Hepatocyte (in vitro differentiated cells): ENCODE data around the gene CASP12. TPM values are rescaled to one million over a fixed set of nuclear protein-coding genes. Genes with fewer than 3 reads are reported as not detected.

ENCODE experiments used
- DNase-seq: peaks from one replicate; pipeline ENCODE4 v3.0.0-alpha.2; 2016; ENCODE audit warnings: low spot score
- H2AFZ ChIP-seq: fragments of 200-600 bp; sonication (generic); 2 replicates; pipeline ENCODE4 v1.6.0; 2016; ENCODE audit warnings: antibody characterized with exemption, mild to moderate bottlenecking
- H3K27ac ChIP-seq: fragments of 200-600 bp; sonication (generic); 2 replicates; pipeline ENCODE4 v1.5.1; 2016; ENCODE audit warnings: mild to moderate bottlenecking
- H3K27me3 ChIP-seq: fragments of 200-600 bp; sonication (generic); 2 replicates; pipeline ENCODE4 v1.6.1; 2016
- H3K36me3 ChIP-seq: fragments of 200-600 bp; sonication (generic); replicated peaks from 2 replicates; pipeline ENCODE4 v1.5.1; 2016; ENCODE audit warnings: low read depth; ENCODE audit not compliant: insufficient read depth
- H3K4me1 ChIP-seq: fragments of 200-600 bp; sonication (generic); 2 replicates; pipeline ENCODE4 v1.5.1; 2016; ENCODE audit warnings: mild to moderate bottlenecking, moderate library complexity; ENCODE audit not compliant: insufficient read depth
- H3K4me2 ChIP-seq: fragments of 200-600 bp; sonication (generic); 2 replicates; pipeline ENCODE4 v1.6.0; 2016
- H3K4me3 ChIP-seq: fragments of 200-600 bp; sonication (generic); 2 replicates; pipeline ENCODE4 v1.5.1; 2016; ENCODE audit warnings: mild to moderate bottlenecking
- H3K79me2 ChIP-seq: fragments of 200-600 bp; sonication (generic); 2 replicates; pipeline ENCODE4 v1.6.0; 2017; ENCODE audit warnings: mild to moderate bottlenecking
- H3K9me2 ChIP-seq: fragments of 200-600 bp; sonication (generic); replicated peaks from 2 replicates; pipeline ENCODE4 v1.6.0; 2017; ENCODE audit warnings: mild to moderate bottlenecking; ENCODE audit not compliant: insufficient read depth
- H3K9me3 ChIP-seq: fragments of 200-600 bp; sonication (generic); 2 replicates; pipeline ENCODE4 v1.5.1; 2016; ENCODE audit warnings: low read depth, mild to moderate bottlenecking
- H4K20me1 ChIP-seq: fragments of 200-600 bp; sonication (generic); 2 replicates; pipeline ENCODE4 v1.6.0; 2016; ENCODE audit warnings: mild to moderate bottlenecking; ENCODE audit not compliant: insufficient read depth, poor library complexity, severe bottlenecking
- CTCF ChIP-seq: fragments of 200-600 bp; sonication (generic); IDR thresholded peaks from 2 replicates; pipeline ENCODE4 v1.5.1; 2016; ENCODE audit warnings: antibody characterized with exemption, mild to moderate bottlenecking; ENCODE audit not compliant: poor library complexity
- EZH2 ChIP-seq: fragments of 200-600 bp; sonication (generic); IDR thresholded peaks from 2 replicates; pipeline ENCODE4 v1.6.1; 2016; ENCODE audit warnings: antibody characterized with exemption, mild to moderate bottlenecking, borderline replicate concordance
- EZH2phosphoT487 ChIP-seq: fragments of 200-600 bp; sonication (generic); IDR thresholded peaks from one replicate; pipeline ENCODE4 v1.6.1; 2018; ENCODE audit warnings: antibody characterized with exemption, mild to moderate bottlenecking, low read depth, moderate library complexity; ENCODE audit not compliant: unreplicated experiment, severe bottlenecking
- WGBS: methylation state at CpG from one replicate; pipeline ENCODE4 v1.1.6; 2016; ENCODE audit warnings: low lambda C conversion rate; ENCODE audit errors: missing lambda C conversion rate; 5-methylcytosine and 5-hydroxymethylcytosine counted together
- polyA plus RNA-seq: library from polyadenylated mRNA; unstranded; fragments of >200 nt; fragmentation: Nextera tagmentation; extraction: Ambion mirVana; gene quantifications from 2 replicates; pipeline ENCODE4 v1.2.1, GENCODE V29; 2016
- small RNA-seq: library from RNA; depleted of rRNA; stranded (forward); fragments of <200 nt; gene quantifications from one replicate; pipeline ENCODE3, GENCODE V24; 2014
- total RNA-seq: library from RNA; depleted of rRNA; stranded (reverse); fragments of >200 nt; gene quantifications from 2 replicates; pipeline ENCODE4 v1.2.3, GENCODE V29; 2014

The CASP12 gene
- total and polyA plus RNA-seq, 2 experiments from 2014 or later: 0.13 to 0.42 TPM

GRCh38 chr11:104837969-104838639, 60.2 kb downstream of the CASP12 start:
- Histone ChIP-seq H3K4me1 (no peaks in the 10 kb centered on the region), H3K9me3 (no peaks in the 10 kb centered on the region), H3K9me2 (no peaks in the 10 kb centered on the region), H3K36me3 (no peaks in the 10 kb centered on the region), H3K79me2 (no peaks in the 10 kb centered on the region), H3K4me3 (no peak overlapping the region), H3K27ac (no peak overlapping the region), H3K4me2 (no peak overlapping the region), H3K27me3 (no peaks in the 10 kb centered on the region), H2AFZ (no peak overlapping the region), H4K20me1 (no peaks in the 10 kb centered on the region)
- TF ChIP-seq CTCF: no peak
- TF ChIP-seq EZH2phosphoT487: no peak
- no peak for TF ChIP-seq EZH2
- WGBS: 94% methylated on average over 5 of the region's 5 CpGs
- DNase-seq: no peak

- H3K9me2 ChIP-seq: no peaks in the 10 kb centered on the region
- no peak for TF ChIP-seq CTCF
- no peak for TF ChIP-seq EZH2phosphoT487
- no peak for TF ChIP-seq EZH2
- no peaks in the 10 kb centered on the region for H4K20me1 ChIP-seq
Observed at GRCh38 chr11:104836691-104837090, 61.6 kb downstream of the CASP12 start.

More at GRCh38 chr11:104836691-104837090, 61.6 kb downstream of the CASP12 start:
- H3K4me3 ChIP-seq: no peak overlapping the region
- 50% methylated on average over 2 of the region's 2 CpGs for whole genome bisulfite sequencing
- no peak overlapping the region for H2AFZ ChIP-seq
- no peaks in the 10 kb centered on the region for H3K27me3 ChIP-seq
- H3K36me3 ChIP-seq: no peaks in the 10 kb centered on the region
- H3K27ac ChIP-seq: no peak overlapping the region
- no peak overlapping the region for H3K4me2 ChIP-seq
- no peaks in the 10 kb centered on the region for H3K4me1 ChIP-seq
- no peaks in the 10 kb centered on the region for H3K79me2 ChIP-seq
- no peak for DNase-seq
- no peaks in the 10 kb centered on the region for H3K9me3 ChIP-seq

Small RNAs within 50 kb of the gene (small RNA-seq; reads per million reads assigned to genes)
- not detected for gene AP002004.1

Other genes starting within 250 kb of the CASP12 start
- gene CASP4, start 70.1 kb upstream of the CASP12 start, total RNA-seq: 50.9 and 56.1 TPM in 2 replicates
- gene CASP4, start 70.1 kb upstream of the CASP12 start, polyA plus RNA-seq: 15.8 and 18.8 TPM in 2 replicates
- gene CASP5, start 124.7 kb upstream of the CASP12 start, total RNA-seq: 2.9 and 6.9 TPM in 2 replicates
- gene CASP5, start 124.7 kb upstream of the CASP12 start, polyA plus RNA-seq: 0.46 and 0.92 TPM in 2 replicates
- gene CASP1, start 136.7 kb upstream of the CASP12 start, total RNA-seq: 2.0 and 9.7 TPM in 2 replicates
- gene CASP1, start 136.7 kb upstream of the CASP12 start, polyA plus RNA-seq: 2.9 and 4.7 TPM in 2 replicates
- gene CARD16, start 146.9 kb upstream of the CASP12 start, total RNA-seq: 3.1 and 11.9 TPM in 2 replicates
- 19.6 and 23.8 TPM in 2 replicates for gene CARD16, start 146.9 kb upstream of the CASP12 start, polyA plus RNA-seq
- gene CARD18, start 241.3 kb upstream of the CASP12 start, total RNA-seq: not detected in 2 replicates
- not detected in 2 replicates for gene CARD18, start 241.3 kb upstream of the CASP12 start, polyA plus RNA-seq